Esophagus muscularis mucosa (tissue), 4 donors: Measurements from ENCODE around the gene ARHGEF2. TPM values are rescaled to one million over a fixed set of nuclear protein-coding genes. Genes with fewer than 3 reads are reported as not detected.

Experiments used
- DNase-seq: peaks from one replicate; pipeline ENCODE4 v3.0.0-alpha.2; 2017; ENCODE audit errors: extremely low spot score
- H3K27ac ChIP-seq, 4 donors: fragments of 200-600 bp; sonication (generic); replicated peaks in 1 of 4; 1 replicate in 3 of 4; 2 replicates in 1 of 4; pipeline ENCODE4 v1.5.1; 2016 to 2019; ENCODE audit warnings: mild to moderate bottlenecking in 1 of 4
- H3K27me3 ChIP-seq, 4 donors: fragments of 200-600 bp; sonication (generic); one replicate each; pipeline versions ENCODE4 v1.5.1 to v1.6.0; 2016 to 2019
- H3K36me3 ChIP-seq, 4 donors: fragments of 200-600 bp; sonication (generic); one replicate each; pipeline ENCODE4 v1.5.1; 2016 to 2019
- H3K4me1 ChIP-seq, 4 donors: fragments of 200-600 bp; sonication (generic); one replicate each; pipeline ENCODE4 v1.5.1; 2016 to 2019
- H3K4me3 ChIP-seq, 4 donors: fragments of 200-600 bp; sonication (generic); 1 replicate in 2 of 4; 2 replicates in 2 of 4; pipeline ENCODE4 v1.5.1; 2016 to 2019; ENCODE audit warnings: mild to moderate bottlenecking in 4 of 4, moderate library complexity in 1 of 4
- H3K9me3 ChIP-seq, 4 donors: fragments of 200-600 bp; sonication (generic); 1 replicate in 3 of 4; 2 replicates in 1 of 4; pipeline ENCODE4 v1.5.1; 2016 to 2019
- CTCF ChIP-seq, 3 experiments: fragments of 200-600 bp in 2 of 3; fragments of 450-650 bp in 1 of 3; sonication (generic) in 2 of 3; IDR thresholded peaks; one replicate each; pipeline ENCODE4 v1.5.1; 2017 to 2019; ENCODE audit warnings: antibody characterized with exemption in 3 of 3, mild to moderate bottlenecking in 2 of 3, moderate library complexity in 1 of 3
- EP300 ChIP-seq: sonication (generic); formaldehyde crosslinking; IDR thresholded peaks from one replicate; pipeline ENCODE4 v1.6.1; 2017; ENCODE audit warnings: antibody characterized with exemption
- POLR2A ChIP-seq: fragments of 450-650 bp; IDR thresholded peaks from one replicate; pipeline ENCODE4 v1.6.1; 2017; ENCODE audit warnings: antibody characterized with exemption, moderate library complexity, mild to moderate bottlenecking, low read depth
- POLR2AphosphoS5 ChIP-seq, 2 donors: sonication (generic); formaldehyde crosslinking; IDR thresholded peaks; one replicate each; pipeline ENCODE4 v1.6.1; 2017; ENCODE audit warnings: antibody characterized with exemption in 2 of 2
- WGBS: methylation state at CpG from one replicate; pipeline ENCODE4 v1.1.5; 2018; 5-methylcytosine and 5-hydroxymethylcytosine counted together
- intact Hi-C: fragments of 100-400 bp; cut with DNase I; formaldehyde crosslinking; loops from one replicate; pipeline ENCODE4 v1.15.1; 2023
- total RNA-seq, 4 donors: library from RNA; depleted of rRNA; stranded (reverse); fragments of >200 nt; gene quantifications; one replicate each; pipeline versions ENCODE4 v1.1.0 to v1.2.1, GENCODE V29; 2016

The ARHGEF2 gene
- total RNA-seq, 4 donors from 2014 or later, result 54.0 to 130 (median 91.8) TPM

GRCh38 chr1:155947741-155948140 lies 30.6 kb downstream of the ARHGEF2 start:
- no peaks in the 10 kb centered on the region for H3K27me3 ChIP-seq
- WGBS, result 89% methylated on average over 8 of the region's 8 CpGs
- intact Hi-C loops, result no loop called here
- no peak for TF ChIP-seq CTCF (IDR thresholded peaks at IDR 0.05)
- no peak for TF ChIP-seq POLR2A
- no peak for TF ChIP-seq EP300
- TF ChIP-seq POLR2AphosphoS5 (IDR thresholded peaks at IDR 0.05), result no peak
- DNase-seq, result no peak
- no peak overlapping the region for H3K4me3 ChIP-seq
- no peaks in the 10 kb centered on the region for H3K9me3 ChIP-seq
- peaks cover 10 to 32% (median 28%) of the 10 kb centered on the region in 4 donors for H3K4me1 ChIP-seq
- no peak overlapping the region for H3K27ac ChIP-seq
- peaks cover 59 to 74% (median 73%) of the 10 kb centered on the region in 4 donors for H3K36me3 ChIP-seq

- Histone ChIP-seq H3K9me3 (no peaks in the 10 kb centered on the region), H3K27ac (no peak overlapping the region), H3K36me3 (peaks cover 55 to 70% (median 68%) of the 10 kb centered on the region in 4 donors), H3K4me3 (no peak overlapping the region), H3K4me1 (peaks cover 15 to 37% (median 33%) of the 10 kb centered on the region in 4 donors), H3K27me3 (no peaks in the 10 kb centered on the region)
- intact Hi-C loops, result no loop called here
- no peak for DNase-seq
- no peak for TF ChIP-seq POLR2A
- no peak for TF ChIP-seq EP300
- no peak for TF ChIP-seq POLR2AphosphoS5 (IDR thresholded peaks at IDR 0.05)
- TF ChIP-seq CTCF (IDR thresholded peaks at IDR 0.05), result no peak
- WGBS, result 66% methylated on average over 4 of the region's 4 CpGs
Observed at GRCh38 chr1:155947292-155947691, 31.1 kb downstream of the ARHGEF2 start.

- TF ChIP-seq POLR2A, result no peak
- TF ChIP-seq POLR2AphosphoS5 (IDR thresholded peaks at IDR 0.05), result no peak
- TF ChIP-seq CTCF (IDR thresholded peaks at IDR 0.05), result no peak
- no peak for TF ChIP-seq EP300
- H3K4me1 ChIP-seq, result peaks cover 20 to 42% (median 38%) of the 10 kb centered on the region in 4 donors
- 74% methylated on average over 8 of the region's 8 CpGs for WGBS
- H3K36me3 ChIP-seq, result peaks cover 49 to 64% (median 63%) of the 10 kb centered on the region in 4 donors
- H3K27ac ChIP-seq, result peak overlapping the region in 1 of 4 donors; percentile 46
- H3K9me3 ChIP-seq, result no peaks in the 10 kb centered on the region
- intact Hi-C loops, result no loop called here
- no peak for DNase-seq
- H3K27me3 ChIP-seq, result no peaks in the 10 kb centered on the region
- H3K4me3 ChIP-seq, result no peak overlapping the region
Observed at GRCh38 chr1:155946633-155947219, 31.6 kb downstream of the ARHGEF2 start.

- intact Hi-C loops, result no loop called here
- peak overlapping the region in 3 of 4 donors; percentile 1 to 46 (median 13) for H3K27ac ChIP-seq
- no peaks in the 10 kb centered on the region for H3K27me3 ChIP-seq
- no peaks in the 10 kb centered on the region for H3K9me3 ChIP-seq
- H3K36me3 ChIP-seq, result peaks cover 26 to 41% (median 40%) of the 10 kb centered on the region in 4 donors
- no peak overlapping the region for H3K4me3 ChIP-seq
- no peak for DNase-seq
- WGBS, result 45% methylated on average over 6 of the region's 6 CpGs
- no peak for TF ChIP-seq POLR2AphosphoS5 (IDR thresholded peaks at IDR 0.05)
- H3K4me1 ChIP-seq, result peaks cover 43 to 65% (median 61%) of the 10 kb centered on the region in 4 donors
Observed at GRCh38 chr1:155944444-155944799, 33.9 kb downstream of the ARHGEF2 start.

- Histone ChIP-seq H3K27me3 (no peaks in the 10 kb centered on the region), H3K4me1 (peaks cover 58 to 81% (median 76%) of the 10 kb centered on the region in 4 donors), H3K9me3 (no peaks in the 10 kb centered on the region), H3K4me3 (no peak overlapping the region), H3K27ac (peak overlapping the region in 2 of 4 donors; percentile 64 to 72), H3K36me3 (peaks cover 9 to 24% (median 22%) of the 10 kb centered on the region in 4 donors)
- no peak for DNase-seq
- intact Hi-C loops, result no loop called here
- TF ChIP-seq POLR2AphosphoS5 (IDR thresholded peaks at IDR 0.05) (no peak), CTCF (IDR thresholded peaks at IDR 0.05) (no peak), POLR2A (no peak), EP300 (no peak)
- WGBS, result 59% methylated on average over 4 of the region's 11 CpGs
Observed at GRCh38 chr1:155942578-155943141, 35.7 kb downstream of the ARHGEF2 start.
